Measurements from ENCODE around the gene KRT9. TPM values are rescaled to one million over a fixed set of nuclear protein-coding genes. Genes with fewer than 3 reads are reported as not detected.

The KRT9 gene
- total RNA-seq, 2 experiments from 2014 or later, result not detected

DNA sequence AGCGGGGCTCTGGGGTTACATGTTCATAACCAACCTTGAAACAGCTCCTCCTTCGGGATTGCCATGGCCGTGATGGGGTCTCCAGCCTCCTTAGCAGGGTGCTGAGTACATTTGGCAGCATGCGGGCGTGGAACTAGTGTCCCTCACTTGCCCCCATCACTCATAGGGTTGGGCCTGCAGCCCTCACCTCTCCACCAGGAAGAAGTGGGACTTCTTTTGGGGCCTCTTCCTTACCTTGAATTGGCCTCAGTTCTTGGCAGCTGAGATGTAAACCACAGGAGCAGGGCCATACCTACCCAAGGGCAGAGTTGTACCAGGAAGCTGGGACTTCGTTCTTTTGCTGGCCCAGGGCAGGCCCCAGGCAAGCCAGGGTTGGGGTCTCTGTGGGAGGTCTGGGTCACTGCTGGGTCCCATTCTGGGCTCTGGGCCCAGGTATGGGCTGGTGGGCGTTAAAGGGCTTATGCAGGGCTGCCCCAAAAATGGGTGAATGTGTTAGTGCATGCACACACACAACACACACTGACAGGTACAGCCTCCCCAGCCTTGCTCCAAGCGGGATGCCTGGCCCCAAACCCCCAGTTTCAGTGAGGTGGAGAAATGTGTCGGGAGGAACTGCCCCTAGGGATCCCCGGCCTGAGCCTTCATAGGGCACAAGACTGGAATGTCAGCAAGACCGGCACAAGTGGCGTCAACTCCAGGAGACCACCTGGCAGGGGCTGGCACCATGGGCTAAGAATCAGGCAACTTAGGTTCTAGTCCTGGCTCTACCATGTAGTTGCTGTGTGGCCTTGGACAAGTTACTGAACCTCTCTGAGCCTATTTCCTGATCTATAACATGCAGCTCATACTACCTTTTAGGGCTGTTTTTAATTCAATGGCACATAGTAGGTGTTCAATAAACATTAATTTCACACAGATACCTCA is 49.3 kb downstream of the KRT9 start:
- no peak overlapping the region for H3K4me3 Mint-ChIP-seq
- peaks cover 13% of the 10 kb centered on the region for H3K27me3 Mint-ChIP-seq
- TF ChIP-seq, protein P1, sequence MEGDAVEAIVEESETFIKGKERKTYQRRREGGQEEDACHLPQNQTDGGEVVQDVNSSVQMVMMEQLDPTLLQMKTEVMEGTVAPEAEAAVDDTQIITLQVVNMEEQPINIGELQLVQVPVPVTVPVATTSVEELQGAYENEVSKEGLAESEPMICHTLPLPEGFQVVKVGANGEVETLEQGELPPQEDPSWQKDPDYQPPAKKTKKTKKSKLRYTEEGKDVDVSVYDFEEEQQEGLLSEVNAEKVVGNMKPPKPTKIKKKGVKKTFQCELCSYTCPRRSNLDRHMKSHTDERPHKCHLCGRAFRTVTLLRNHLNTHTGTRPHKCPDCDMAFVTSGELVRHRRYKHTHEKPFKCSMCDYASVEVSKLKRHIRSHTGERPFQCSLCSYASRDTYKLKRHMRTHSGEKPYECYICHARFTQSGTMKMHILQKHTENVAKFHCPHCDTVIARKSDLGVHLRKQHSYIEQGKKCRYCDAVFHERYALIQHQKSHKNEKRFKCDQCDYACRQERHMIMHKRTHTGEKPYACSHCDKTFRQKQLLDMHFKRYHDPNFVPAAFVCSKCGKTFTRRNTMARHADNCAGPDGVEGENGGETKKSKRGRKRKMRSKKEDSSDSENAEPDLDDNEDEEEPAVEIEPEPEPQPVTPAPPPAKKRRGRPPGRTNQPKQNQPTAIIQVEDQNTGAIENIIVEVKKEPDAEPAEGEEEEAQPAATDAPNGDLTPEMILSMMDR (IDR thresholded peaks at IDR 0.05), result no peak
- DNase-seq (no peak), ATAC-seq (no peak)
- no peaks in the 10 kb centered on the region for H3K4me1 Mint-ChIP-seq (ENCODE audit: low read depth)
- H3K9me3 Mint-ChIP-seq, result no peaks in the 10 kb centered on the region
- ChIA-PET POLR2A (no interaction called here), CTCF (interaction anchor here (1.8 kb wide), 1 partner anchor 140 kb away, joined by 5 read pairs; no protein-coding TSS in a partner anchor)
- no peak overlapping the region for H3K27ac Mint-ChIP-seq
- intact Hi-C loops (cut with micrococcal nuclease), result no loop called here
- H3K36me3 Mint-ChIP-seq (ENCODE audit: low read depth), result no peaks in the 10 kb centered on the region

DNA sequence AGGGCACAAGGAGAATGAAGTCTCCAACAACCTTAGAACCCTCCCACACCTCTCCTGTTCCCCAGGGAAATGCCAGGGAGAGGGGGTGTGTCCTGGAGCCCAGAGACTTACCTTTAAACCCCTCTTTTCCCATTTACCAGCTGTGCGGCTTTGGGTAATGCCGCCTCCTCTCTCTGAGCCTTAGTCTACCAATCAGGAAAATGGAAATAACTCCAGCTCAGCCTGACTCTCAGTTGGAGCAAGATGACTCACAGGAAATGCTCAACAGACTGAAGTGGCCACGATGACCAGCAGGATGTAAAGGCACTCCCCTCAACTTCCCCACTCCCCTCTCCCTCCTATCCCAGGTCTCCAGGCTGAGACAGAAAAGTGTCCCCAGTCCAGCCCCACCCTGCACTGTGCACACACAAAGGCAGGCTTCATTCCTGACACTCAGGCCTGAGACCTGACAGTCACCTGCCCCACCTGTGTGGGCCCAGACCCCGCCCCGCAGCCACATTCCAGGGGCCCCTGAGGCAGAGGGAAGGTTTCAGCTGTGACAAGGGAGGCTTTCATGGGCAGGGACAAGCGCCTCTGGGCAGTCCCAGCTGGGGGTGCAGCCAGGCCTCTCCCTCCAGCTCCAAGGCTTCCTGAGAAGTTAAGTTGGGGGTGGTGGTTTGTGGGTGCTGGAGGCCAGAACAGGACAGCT is 50.1 kb downstream of the KRT9 start:
- ATAC-seq, result no peak
- CTCF ChIA-PET, result interaction anchor here (1.8 kb wide), 1 partner anchor 141 kb away, joined by 5 read pairs; no protein-coding TSS in a partner anchor

DNA sequence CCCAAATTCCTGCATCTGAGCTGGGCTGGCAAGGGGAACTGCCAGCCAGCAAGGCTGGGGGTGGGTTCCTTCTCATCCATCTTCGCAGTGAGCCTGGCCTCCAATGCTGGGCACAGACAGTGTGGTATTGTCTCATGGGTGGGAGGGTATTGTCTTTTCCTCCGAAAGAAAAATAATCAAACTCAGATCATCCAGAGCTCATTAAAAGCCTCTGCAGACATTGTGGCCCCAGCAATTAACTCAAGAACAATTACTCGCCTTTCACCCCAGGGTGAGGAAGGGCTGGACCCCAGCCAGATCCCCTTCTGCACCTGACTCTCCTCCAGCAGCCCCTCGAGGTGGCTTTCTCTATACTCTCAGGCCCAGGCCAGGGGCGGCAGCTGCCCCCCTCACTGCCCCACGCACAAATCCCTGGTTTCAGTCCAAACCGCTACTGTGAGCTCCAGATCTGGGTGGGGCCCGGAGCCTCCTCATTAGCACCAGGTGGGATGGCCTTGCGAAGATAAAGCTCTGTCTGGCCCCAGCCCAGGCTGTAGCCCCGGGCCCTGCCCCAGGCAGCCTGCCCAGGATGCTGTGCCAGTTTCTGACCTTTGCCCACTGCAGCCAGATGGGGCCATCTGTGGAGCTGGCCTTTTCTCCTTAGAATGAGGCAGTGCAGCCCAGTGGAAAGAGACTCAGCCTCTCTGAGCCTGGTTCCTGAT is 50.9 kb downstream of the KRT9 start:
- Mint-ChIP-seq H3K36me3 (ENCODE audit: low read depth) (no peaks in the 10 kb centered on the region), H3K4me1 (ENCODE audit: low read depth) (no peaks in the 10 kb centered on the region), H3K9me3 (no peaks in the 10 kb centered on the region), H3K27ac (no peak overlapping the region), H3K27me3 (peaks cover 2% of the 10 kb centered on the region), H3K4me3 (no peak overlapping the region)
- ATAC-seq, result no peak
- intact Hi-C loops (cut with micrococcal nuclease), result no loop called here
- ChIA-PET CTCF (interaction anchor here (0.8 to 1.8 kb wide), 2 partner anchors 128 to 142 kb away, joined by 4 to 5 read pairs; no protein-coding TSS in a partner anchor), POLR2A (no interaction called here)
- no peak for DNase-seq
- TF ChIP-seq, protein P1 (IDR thresholded peaks at IDR 0.05), result no peak

More for the DNA sequence above, 50.1 kb downstream of the KRT9 start:
- TF ChIP-seq, protein P1 (IDR thresholded peaks at IDR 0.05), result no peak
- no peak for DNase-seq
- intact Hi-C loops (cut with micrococcal nuclease), result no loop called here
- POLR2A ChIA-PET, result no interaction called here
- Mint-ChIP-seq H3K4me3 (no peak overlapping the region), H3K9me3 (no peaks in the 10 kb centered on the region), H3K27me3 (peaks cover 5% of the 10 kb centered on the region), H3K4me1 (ENCODE audit: low read depth) (no peaks in the 10 kb centered on the region), H3K27ac (no peak overlapping the region), H3K36me3 (ENCODE audit: low read depth) (no peaks in the 10 kb centered on the region)

DNA sequence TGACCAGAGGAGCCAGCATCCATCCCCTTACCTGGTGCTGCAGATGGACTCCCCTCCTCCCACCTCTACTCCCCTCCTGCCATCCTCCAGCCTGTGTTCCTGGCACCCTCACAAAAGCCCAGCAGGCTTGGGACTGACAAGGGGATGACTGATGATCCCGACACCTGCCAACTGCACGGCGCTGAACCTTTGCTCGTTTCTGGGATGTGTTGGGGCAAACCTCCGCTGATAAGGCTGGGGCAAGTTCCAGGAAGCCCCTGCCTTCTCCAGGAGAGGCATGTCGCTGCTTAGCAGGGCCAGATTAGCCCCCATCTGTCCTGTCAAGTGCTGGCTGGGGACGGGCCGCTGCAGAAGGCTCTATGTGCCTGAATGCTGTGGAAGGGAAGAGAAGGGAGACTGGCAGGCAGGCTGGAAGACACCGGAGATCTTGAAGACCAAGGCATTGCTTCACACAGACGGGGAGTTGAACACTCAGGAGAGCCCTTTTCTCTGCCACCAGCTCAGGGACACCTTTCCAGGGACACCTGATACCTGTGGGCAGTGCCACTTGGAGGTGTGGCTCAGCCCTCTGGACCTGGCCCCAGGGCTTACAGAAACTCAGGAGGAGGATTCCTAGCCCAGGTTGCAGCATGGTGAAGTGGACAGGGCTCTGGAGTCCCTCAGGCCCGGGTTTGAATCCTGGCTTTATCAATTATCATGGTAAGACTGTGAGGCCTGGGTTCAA is 52.2 kb downstream of the KRT9 start:
- Mint-ChIP-seq H3K4me1 (ENCODE audit: low read depth) (no peaks in the 10 kb centered on the region), H3K36me3 (ENCODE audit: low read depth) (no peaks in the 10 kb centered on the region), H3K27ac (no peak overlapping the region), H3K9me3 (no peaks in the 10 kb centered on the region), H3K27me3 (no peaks in the 10 kb centered on the region), H3K4me3 (no peak overlapping the region)
- ChIA-PET CTCF (no interaction called here), POLR2A (no interaction called here)
- ATAC-seq (no peak), DNase-seq (no peak)
- intact Hi-C loops (cut with micrococcal nuclease), result no loop called here
- TF ChIP-seq, protein P1 (IDR thresholded peaks at IDR 0.05), result no peak
